Immature natural killer cell (primary cell): ENCODE measurements around the gene MSH2. TPM values are rescaled to one million over a fixed set of nuclear protein-coding genes. Genes with fewer than 3 reads are reported as not detected.
"Not testable (repeated sequence)": the region's sequence is repeated elsewhere in the genome, so short reads cannot be mapped to it uniquely, and the experiment has no call there.

ENCODE experiments used
- DNase-seq, 3 donors: peaks; one replicate each; pipeline ENCODE4 v3.0.0; 2022; ENCODE audit warnings: mixed read lengths in 1 of 3
- H3K27ac Mint-ChIP-seq, 6 donors: one replicate each; pipeline ENCODE4 v1.8.0; 2020; ENCODE audit warnings: mixed read lengths in 6 of 6, mild to moderate bottlenecking in 5 of 6, inconsistent platforms in 4 of 6, moderate library complexity in 3 of 6
- H3K27me3 Mint-ChIP-seq, 3 donors: one replicate each; pipeline ENCODE4 v1.8.0; 2020 to 2021; ENCODE audit warnings: low read depth in 3 of 3, mild to moderate bottlenecking in 3 of 3, mixed read lengths in 3 of 3, moderate library complexity in 3 of 3, inconsistent platforms in 1 of 3
- H3K36me3 Mint-ChIP-seq, 3 donors: one replicate each; pipeline ENCODE4 v1.8.0; 2020; ENCODE audit warnings: mixed read lengths in 3 of 3, inconsistent platforms in 2 of 3, mild to moderate bottlenecking in 2 of 3
- H3K4me1 Mint-ChIP-seq, 2 donors: one replicate each; pipeline ENCODE4 v1.8.0; 2020; ENCODE audit warnings: inconsistent platforms in 2 of 2, mild to moderate bottlenecking in 2 of 2, mixed read lengths in 2 of 2, moderate library complexity in 1 of 2
- H3K4me3 Mint-ChIP-seq, 5 donors: one replicate each; pipeline ENCODE4 v1.8.0; 2020; ENCODE audit warnings: mild to moderate bottlenecking in 5 of 5, mixed read lengths in 5 of 5, inconsistent platforms in 3 of 5, moderate library complexity in 3 of 5
- H3K9me3 Mint-ChIP-seq, 6 donors: one replicate each; pipeline ENCODE4 v1.8.0; 2020; ENCODE audit warnings: mild to moderate bottlenecking in 6 of 6, mixed read lengths in 6 of 6, inconsistent platforms in 4 of 6, moderate library complexity in 3 of 6
- polyA plus RNA-seq, 3 donors: library from polyadenylated mRNA; unstranded; fragments of 300-500 nt; fragmentation: Illumina TruSeq; gene quantifications; one replicate each; pipeline ENCODE4 v1.2.3, GENCODE V29; 2021

MSH2 gene
- polyA plus RNA-seq: 10 to 100 TPM; 22.9 to 34.2 (median 27.5) TPM

DNA sequence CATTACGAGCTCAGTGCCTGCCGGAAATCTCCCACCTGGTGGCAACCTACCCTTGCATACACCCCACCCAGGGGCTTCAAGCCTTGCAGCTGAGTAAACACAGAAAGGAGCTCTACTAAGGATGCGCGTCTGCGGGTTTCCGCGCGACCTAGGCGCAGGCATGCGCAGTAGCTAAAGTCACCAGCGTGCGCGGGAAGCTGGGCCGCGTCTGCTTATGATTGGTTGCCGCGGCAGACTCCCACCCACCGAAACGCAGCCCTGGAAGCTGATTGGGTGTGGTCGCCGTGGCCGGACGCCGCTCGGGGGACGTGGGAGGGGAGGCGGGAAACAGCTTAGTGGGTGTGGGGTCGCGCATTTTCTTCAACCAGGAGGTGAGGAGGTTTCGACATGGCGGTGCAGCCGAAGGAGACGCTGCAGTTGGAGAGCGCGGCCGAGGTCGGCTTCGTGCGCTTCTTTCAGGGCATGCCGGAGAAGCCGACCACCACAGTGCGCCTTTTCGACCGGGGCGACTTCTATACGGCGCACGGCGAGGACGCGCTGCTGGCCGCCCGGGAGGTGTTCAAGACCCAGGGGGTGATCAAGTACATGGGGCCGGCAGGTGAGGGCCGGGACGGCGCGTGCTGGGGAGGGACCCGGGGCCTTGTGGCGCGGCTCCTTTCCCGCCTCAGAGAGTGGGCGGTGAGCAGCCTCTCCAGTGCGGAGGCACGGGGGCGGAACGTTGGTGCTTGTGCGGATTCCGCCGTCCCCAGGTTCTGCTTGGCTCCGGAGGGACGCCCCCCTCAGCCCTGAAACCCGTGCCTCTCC is at the start of gene MSH2:
TSS of gene MSH2 (plus strand) at position 352 of the 804 bp plus-strand sequence. CDS start at position 388, 36 bp downstream.
- Mint-ChIP-seq H3K27me3 (peaks cover 7 to 11% (median 10%) of the 10 kb centered on the region in 3 donors), H3K36me3 (peaks cover 0 to 13% (median 4%) of the 10 kb centered on the region in 3 donors), H3K4me3 (peak within 1 kb of the TSS; percentile 86 to 99 (median 97)), H3K4me1 (peaks cover 28 to 39% of the 10 kb centered on the region in 2 donors), H3K27ac (peak within 1 kb of the TSS; percentile 85 to 96 (median 92)), H3K9me3 (no peaks in the 10 kb centered on the region)
- DNase-seq: peak; percentile 92

DNA sequence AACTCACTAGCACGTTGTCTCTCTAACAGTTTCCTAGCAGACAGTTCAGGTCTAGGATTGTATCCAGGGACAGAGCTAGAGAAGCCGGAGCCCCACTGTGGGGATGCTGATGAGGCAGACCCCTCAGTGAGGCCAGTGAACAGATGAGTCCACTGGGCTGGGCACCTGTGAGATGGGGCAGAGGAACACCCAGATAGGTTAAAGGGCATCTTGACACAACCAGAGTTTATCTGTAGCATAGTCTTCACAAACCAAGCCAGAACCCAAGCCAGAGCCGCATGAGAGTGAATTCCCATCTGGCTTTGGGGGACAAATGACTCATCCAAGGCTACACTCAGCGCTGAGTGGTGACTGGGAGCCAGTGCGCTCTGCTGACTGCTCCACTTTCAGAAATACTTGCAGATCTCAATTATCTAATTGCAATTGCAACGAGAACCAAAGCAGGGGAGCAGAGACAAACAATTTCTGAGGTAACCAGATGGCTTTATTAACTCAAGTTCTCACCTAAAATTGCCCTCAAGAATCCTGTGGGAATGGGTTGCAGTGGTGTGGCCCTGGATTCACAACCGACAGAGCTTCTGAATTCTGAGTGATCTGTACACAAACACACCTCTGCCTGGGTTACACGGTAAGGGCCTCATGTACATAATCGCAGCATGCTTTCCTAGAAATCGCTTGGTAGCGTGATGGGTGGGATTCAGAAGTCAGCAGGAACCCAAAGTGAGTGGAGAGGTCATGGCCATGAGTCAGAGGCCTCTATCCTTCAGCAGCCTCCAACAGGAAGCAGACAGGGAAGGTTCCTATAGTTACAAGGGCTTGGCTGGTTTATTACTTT is 48.7 kb upstream of the MSH2 start:
- H3K36me3 Mint-ChIP-seq: no peaks in the 10 kb centered on the region
- DNase-seq: no peak

DNA sequence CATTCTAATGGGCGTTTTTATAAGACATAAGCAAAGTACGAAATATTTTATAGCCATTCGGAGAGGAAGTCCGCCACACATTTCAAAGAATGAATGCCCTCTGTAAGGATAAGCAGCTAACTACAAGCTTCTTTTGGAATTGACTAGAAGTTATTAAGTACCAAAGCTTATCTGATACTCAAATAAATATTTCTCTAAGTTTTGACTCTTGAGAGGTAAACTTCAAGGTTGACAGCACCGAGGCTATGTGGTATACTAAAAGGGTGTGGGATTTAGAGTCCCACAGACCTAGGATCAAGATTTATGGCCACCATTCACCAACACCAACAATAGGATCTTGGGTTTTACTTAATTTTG is 48.1 kb upstream of the MSH2 start:
- DNase-seq: no peak
- H3K4me1 Mint-ChIP-seq: no peaks in the 10 kb centered on the region
- no peak overlapping the region for H3K27ac Mint-ChIP-seq
- peaks cover 0 to 5% (median 2%) of the 10 kb centered on the region in 3 donors for H3K27me3 Mint-ChIP-seq
- no peaks in the 10 kb centered on the region for H3K9me3 Mint-ChIP-seq
- H3K36me3 Mint-ChIP-seq: no peaks in the 10 kb centered on the region
- no peak overlapping the region for H3K4me3 Mint-ChIP-seq

More for the DNA sequence above, 48.7 kb upstream of the MSH2 start:
- Mint-ChIP-seq H3K27me3 (peaks cover 0 to 5% (median 2%) of the 10 kb centered on the region in 3 donors), H3K27ac (no peak overlapping the region), H3K9me3 (no peaks in the 10 kb centered on the region), H3K4me1 (no peaks in the 10 kb centered on the region), H3K4me3 (no peak overlapping the region)

DNA sequence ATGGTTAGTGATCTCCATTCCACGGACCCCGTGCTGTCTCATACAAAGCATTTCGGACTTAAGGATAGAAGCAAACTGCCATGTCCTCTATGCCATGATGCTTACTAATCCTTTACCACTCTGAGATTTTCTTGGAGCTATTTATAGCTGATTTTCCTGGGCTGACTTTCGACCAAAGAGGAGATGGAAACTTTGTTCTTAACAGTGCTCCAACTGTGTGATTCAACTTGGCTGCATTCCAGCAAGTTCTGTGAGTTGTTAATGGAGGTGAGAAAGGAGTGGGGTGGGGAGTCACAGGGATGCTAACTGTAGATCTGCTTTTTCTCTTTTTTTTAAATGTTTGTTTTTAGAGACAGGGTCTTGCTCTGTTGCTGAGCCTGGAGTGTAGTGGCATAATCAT is 45.5 kb upstream of the MSH2 start:
- Mint-ChIP-seq H3K36me3 (no peaks in the 10 kb centered on the region), H3K4me1 (no peaks in the 10 kb centered on the region), H3K27me3 (peaks cover 0 to 4% (median 3%) of the 10 kb centered on the region in 3 donors), H3K9me3 (no peaks in the 10 kb centered on the region), H3K4me3 (no peak overlapping the region), H3K27ac (no peak overlapping the region)
- no peak for DNase-seq

DNA sequence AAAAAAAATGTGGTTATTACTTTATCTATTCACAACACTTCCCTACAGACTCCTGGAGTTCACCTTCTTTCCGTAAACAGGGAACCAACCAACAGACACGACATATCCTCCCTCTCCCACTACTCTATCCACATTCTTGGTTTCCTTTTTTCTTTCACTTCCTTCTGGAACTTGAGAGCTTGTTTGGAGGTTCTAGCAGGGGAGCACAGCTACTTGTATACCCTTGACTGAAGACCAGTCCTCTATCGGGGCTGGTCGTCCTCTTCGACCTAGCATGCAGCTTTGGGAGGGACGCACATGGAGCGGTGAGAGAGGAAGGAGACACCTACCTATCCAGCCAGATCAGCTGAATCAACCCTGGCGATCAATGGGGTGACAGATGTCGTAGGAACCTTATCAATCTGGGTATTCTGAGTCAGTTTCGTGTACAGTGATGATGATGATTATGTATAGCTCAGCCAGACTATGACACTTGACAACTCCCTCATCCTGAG is 43.5 kb upstream of the MSH2 start:
- DNase-seq: no peak
- Mint-ChIP-seq H3K27ac (no peak overlapping the region), H3K4me1 (no peaks in the 10 kb centered on the region), H3K36me3 (no peaks in the 10 kb centered on the region), H3K4me3 (no peak overlapping the region), H3K9me3 (no peaks in the 10 kb centered on the region), H3K27me3 (peaks cover 3 to 6% (median 5%) of the 10 kb centered on the region in 3 donors)

DNA sequence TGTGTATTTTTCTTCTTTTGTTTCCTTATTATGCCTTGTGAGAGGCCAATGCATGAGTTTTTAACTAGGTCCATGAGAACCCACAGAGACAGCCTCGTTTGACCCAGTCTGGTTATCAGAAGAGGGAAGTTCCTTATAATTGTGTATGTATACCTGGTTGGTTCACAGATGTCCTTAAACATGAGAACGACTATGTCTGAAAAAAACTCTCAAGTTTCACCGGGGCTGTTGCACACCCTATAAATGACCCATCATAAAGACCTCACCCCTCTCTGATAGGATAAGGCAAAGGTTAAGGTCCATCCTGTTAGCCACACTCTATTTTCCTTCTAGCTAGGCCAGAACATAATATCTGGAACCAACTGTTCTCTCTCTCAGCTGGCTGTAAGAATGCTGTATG is 42.7 kb upstream of the MSH2 start:
- no peak for DNase-seq
- no peaks in the 10 kb centered on the region for H3K9me3 Mint-ChIP-seq
- H3K4me1 Mint-ChIP-seq: no peaks in the 10 kb centered on the region
- no peaks in the 10 kb centered on the region for H3K36me3 Mint-ChIP-seq
- H3K27ac Mint-ChIP-seq: no peak overlapping the region
- H3K4me3 Mint-ChIP-seq: no peak overlapping the region
- peaks cover 3 to 7% (median 6%) of the 10 kb centered on the region in 3 donors for H3K27me3 Mint-ChIP-seq

DNA sequence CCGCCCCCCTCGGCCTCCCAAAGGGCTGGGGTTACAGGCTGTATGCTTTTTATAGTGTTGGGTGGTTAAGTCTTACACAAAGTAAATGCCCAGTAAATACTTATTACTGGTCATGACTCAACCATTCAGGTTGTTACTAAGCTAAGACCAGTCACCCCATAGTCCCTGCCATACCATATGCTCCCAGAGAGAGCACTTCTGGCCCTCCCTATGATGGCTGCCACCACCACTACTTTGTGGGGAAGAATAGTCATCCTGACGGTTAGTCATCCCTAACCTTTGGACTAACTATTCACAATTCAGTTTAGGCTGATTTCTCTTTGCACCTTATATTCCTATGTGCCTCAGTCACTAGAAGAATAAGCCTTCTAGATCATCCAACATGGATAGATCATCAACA is 42.0 kb upstream of the MSH2 start:
- Mint-ChIP-seq H3K9me3 (no peaks in the 10 kb centered on the region), H3K27me3 (peaks cover 5 to 7% (median 6%) of the 10 kb centered on the region in 3 donors), H3K36me3 (no peaks in the 10 kb centered on the region), H3K27ac (no peak overlapping the region), H3K4me1 (no peaks in the 10 kb centered on the region), H3K4me3 (no peak overlapping the region)
- DNase-seq: no peak

DNA sequence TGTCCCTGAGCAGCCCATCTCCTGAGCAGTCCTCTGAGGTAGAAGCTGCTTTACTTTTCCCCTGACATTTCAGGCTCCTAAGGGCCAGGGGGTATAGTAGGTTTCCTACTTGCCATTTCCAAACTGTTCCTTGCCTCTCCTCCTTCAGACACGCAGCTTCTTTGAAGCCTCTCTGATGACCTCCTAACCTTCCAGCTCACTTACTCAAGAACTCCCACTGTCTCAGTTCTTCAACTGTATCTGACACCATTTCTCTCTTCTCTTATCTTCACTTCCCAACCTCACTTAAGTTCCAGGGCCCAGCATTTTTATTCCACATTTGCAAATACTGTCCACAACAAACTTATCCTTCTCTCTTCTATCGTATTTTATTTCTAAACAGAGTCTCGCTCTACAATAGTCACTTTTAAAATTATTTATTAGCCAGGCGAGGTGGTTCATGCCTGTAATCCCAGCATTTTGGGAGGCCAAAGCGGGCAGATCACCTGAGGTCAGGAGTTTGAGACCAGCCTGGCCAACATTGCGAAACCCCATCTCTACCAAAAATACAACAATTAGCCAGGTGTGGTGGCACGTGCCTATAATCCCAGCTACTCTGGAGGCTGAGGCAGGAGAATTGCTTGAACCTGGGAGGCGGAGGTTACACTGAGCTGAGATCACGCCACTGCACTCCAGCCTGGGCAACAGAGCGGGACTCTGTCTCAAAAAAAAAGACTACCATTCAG is 41.3 kb upstream of the MSH2 start:
- DNase-seq, H3K36me3 Mint-ChIP-seq, H3K9me3 Mint-ChIP-seq, H3K27me3 Mint-ChIP-seq, H3K27ac Mint-ChIP-seq, H3K4me3 Mint-ChIP-seq, H3K4me1 Mint-ChIP-seq: not testable (repeated sequence)

DNA sequence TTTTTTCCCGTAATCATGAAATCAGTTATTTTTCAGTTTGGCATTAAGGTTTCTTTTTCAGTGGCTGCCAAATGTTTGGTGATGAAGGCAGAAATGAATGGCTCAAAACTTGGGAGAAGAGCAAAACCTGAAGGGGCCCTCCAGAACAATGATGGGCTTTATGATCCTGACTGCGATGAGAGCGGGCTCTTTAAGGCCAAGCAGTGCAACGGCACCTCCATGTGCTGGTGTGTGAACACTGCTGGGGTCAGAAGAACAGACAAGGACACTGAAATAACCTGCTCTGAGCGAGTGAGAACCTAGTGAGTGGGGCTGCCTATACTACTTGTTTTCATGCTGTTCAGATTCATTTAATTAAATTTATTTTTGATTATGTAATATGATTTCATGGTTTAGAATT is 29.2 kb upstream of the MSH2 start:
- H3K4me1 Mint-ChIP-seq: peaks cover 0 to 1% of the 10 kb centered on the region in 2 donors
- H3K9me3 Mint-ChIP-seq: no peaks in the 10 kb centered on the region
- H3K27ac Mint-ChIP-seq: no peak overlapping the region
- no peaks in the 10 kb centered on the region for H3K36me3 Mint-ChIP-seq
- DNase-seq: no peak
- H3K4me3 Mint-ChIP-seq: no peak overlapping the region
- H3K27me3 Mint-ChIP-seq: peaks cover 2 to 12% (median 4%) of the 10 kb centered on the region in 3 donors

DNA sequence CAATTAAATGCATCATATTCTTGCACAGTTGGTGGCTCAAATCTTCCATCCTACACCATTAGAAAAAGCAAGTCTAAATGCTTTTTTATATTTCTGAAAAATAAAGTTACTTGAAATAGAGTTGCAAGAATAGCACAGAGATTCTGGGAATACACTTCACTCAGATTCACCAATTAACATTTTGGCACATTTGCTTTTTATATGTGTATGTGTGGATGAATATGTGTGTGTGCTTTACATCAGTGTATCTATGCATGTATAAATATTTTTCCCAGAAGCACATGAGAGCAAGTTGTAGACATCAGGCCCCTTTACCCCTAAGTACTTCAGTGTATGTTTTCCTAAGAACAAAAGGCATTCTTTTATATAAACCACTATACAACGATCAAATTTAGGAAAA is 27.6 kb upstream of the MSH2 start:
- Mint-ChIP-seq H3K27ac (no peak overlapping the region), H3K4me3 (no peak overlapping the region), H3K36me3 (no peaks in the 10 kb centered on the region), H3K4me1 (no peaks in the 10 kb centered on the region), H3K9me3 (no peaks in the 10 kb centered on the region), H3K27me3 (peaks cover 2 to 11% (median 6%) of the 10 kb centered on the region in 3 donors)
- no peak for DNase-seq

DNA sequence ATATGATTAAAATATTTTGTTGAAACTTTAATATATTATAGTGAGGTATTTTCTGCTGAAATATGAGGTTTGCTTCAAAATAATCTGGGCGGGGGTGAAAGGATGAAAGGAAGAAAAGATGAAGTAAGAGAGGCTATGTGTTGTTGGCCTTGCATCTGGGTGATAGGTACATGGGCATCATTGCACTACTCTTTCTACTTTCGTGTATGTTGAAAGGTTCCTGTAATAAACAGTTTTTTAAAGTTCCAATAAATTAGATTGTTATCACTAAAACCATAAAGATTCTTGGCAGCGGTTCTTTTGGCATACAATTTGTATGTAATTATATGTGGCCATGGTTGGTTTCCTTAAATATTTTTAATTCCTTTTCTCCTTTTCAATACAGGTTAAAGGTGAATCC is 23.6 kb upstream of the MSH2 start:
- no peaks in the 10 kb centered on the region for H3K9me3 Mint-ChIP-seq
- peaks cover 0 to 11% (median 2%) of the 10 kb centered on the region in 3 donors for H3K27me3 Mint-ChIP-seq
- no peak for DNase-seq
- no peak overlapping the region for H3K4me3 Mint-ChIP-seq
- no peaks in the 10 kb centered on the region for H3K36me3 Mint-ChIP-seq
- H3K27ac Mint-ChIP-seq: no peak overlapping the region
- no peaks in the 10 kb centered on the region for H3K4me1 Mint-ChIP-seq

DNA sequence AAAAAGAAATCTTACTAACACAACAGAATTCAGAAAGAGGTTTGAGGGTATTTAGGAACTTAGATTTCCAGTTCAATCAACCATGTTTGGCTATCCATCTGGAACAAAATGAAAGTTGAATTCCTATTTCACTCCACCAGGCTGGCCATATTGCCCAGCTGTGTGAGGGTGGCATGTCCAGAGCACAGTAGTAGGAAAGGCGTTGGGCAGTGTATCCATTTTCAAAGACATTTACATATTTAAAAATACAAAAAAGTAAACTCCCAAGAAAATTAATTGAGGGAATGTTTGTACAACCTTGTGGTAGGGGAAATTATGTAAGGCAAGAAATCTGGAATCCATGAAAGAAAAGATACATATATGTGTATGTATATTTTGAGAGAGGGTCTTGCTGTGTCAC is 21.5 kb upstream of the MSH2 start:
- Mint-ChIP-seq H3K4me3 (no peak overlapping the region), H3K9me3 (no peaks in the 10 kb centered on the region), H3K4me1 (no peaks in the 10 kb centered on the region), H3K27me3 (peaks cover 0 to 12% (median 4%) of the 10 kb centered on the region in 3 donors), H3K36me3 (no peaks in the 10 kb centered on the region), H3K27ac (no peak overlapping the region)
- DNase-seq: no peak

DNA sequence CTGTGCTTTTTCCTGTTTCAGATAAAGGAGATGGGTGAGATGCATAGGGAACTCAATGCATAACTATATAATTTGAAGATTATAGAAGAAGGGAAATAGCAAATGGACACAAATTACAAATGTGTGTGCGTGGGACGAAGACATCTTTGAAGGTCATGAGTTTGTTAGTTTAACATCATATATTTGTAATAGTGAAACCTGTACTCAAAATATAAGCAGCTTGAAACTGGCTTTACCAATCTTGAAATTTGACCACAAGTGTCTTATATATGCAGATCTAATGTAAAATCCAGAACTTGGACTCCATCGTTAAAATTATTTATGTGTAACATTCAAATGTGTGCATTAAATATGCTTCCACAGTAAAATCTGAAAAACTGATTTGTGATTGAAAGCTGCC is 16.4 kb upstream of the MSH2 start:
- Mint-ChIP-seq H3K4me3 (no peak overlapping the region), H3K27me3 (peaks cover 4 to 7% (median 5%) of the 10 kb centered on the region in 3 donors), H3K27ac (no peak overlapping the region), H3K36me3 (no peaks in the 10 kb centered on the region), H3K4me1 (no peaks in the 10 kb centered on the region), H3K9me3 (no peaks in the 10 kb centered on the region)
- DNase-seq: no peak

DNA sequence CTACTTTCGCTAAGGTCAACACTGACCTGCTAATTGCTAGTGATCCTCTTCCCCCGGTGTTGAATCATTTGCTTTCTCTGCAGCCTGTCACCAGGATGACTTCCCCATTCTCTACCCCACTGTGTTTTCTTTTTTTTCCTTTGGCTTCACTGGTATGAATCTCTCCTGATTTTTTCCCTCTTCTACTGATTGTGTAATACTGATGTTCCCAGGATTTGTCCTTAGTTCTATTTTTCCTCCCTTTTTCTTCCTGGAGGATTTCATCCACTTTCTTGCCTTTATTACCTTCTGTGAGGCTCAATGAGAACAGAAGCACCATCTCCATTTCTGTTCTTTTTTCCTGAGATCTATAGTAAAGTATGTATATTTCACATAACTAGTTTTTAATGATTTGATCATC is 14.1 kb upstream of the MSH2 start:
- DNase-seq: no peak
- no peaks in the 10 kb centered on the region for H3K36me3 Mint-ChIP-seq
- no peaks in the 10 kb centered on the region for H3K4me1 Mint-ChIP-seq
- no peaks in the 10 kb centered on the region for H3K9me3 Mint-ChIP-seq
- H3K27me3 Mint-ChIP-seq: peaks cover 1 to 5% (median 3%) of the 10 kb centered on the region in 3 donors
- H3K4me3 Mint-ChIP-seq: no peak overlapping the region
- H3K27ac Mint-ChIP-seq: no peak overlapping the region
